HepG2 (cell line): ENCODE results near the gene VPS54. TPM values are rescaled to one million over a fixed set of nuclear protein-coding genes. Genes with fewer than 3 reads are reported as not detected.

ENCODE experiments used
- ARNT ChIP-seq: fragments of 450-650 bp; IDR thresholded peaks from 2 replicates; pipeline ENCODE4 v1.6.1; 2017
- ATAD3A ChIP-seq: sonication (generic); formaldehyde crosslinking; IDR thresholded peaks from 2 replicates; pipeline ENCODE4 v1.4.0; 2020; ENCODE audit warnings: missing genetic modification reagents
- EHMT2 ChIP-seq: fragments of 200-600 bp; sonication (generic); IDR thresholded peaks from 2 replicates; pipeline ENCODE4 v1.7.0; 2017; ENCODE audit warnings: antibody characterized with exemption, low read depth, low read length, borderline replicate concordance
- FIP1L1 ChIP-seq: fragments of 200-400 bp; formaldehyde crosslinking; IDR thresholded peaks from 2 replicates; pipeline ENCODE4 v1.6.1; 2018; ENCODE audit warnings: low read depth, mild to moderate bottlenecking, low read length, moderate library complexity, borderline replicate concordance; ENCODE audit not compliant: insufficient read depth
- FOXJ3 ChIP-seq: sonication (generic); formaldehyde crosslinking; IDR thresholded peaks from 2 replicates; pipeline ENCODE4 v1.4.0; 2020; ENCODE audit warnings: missing genetic modification reagents, mild to moderate bottlenecking, borderline replicate concordance
- GTF2F1 ChIP-seq: fragments of 150-350 bp; IDR thresholded peaks from 2 replicates; pipeline ENCODE4 v1.6.1; 2014; ENCODE audit warnings: low read length
- JUNB ChIP-seq: sonication (generic); formaldehyde crosslinking; IDR thresholded peaks from 2 replicates; pipeline ENCODE4 v1.8.0; 2022; ENCODE audit warnings: missing genetic modification reagents, mild to moderate bottlenecking, borderline replicate concordance
- MIXL1 ChIP-seq: IDR thresholded peaks from 2 replicates; pipeline ENCODE4 v1.6.1; 2016
- MXD3 ChIP-seq: IDR thresholded peaks from 2 replicates; pipeline ENCODE4 v1.6.1; 2016; ENCODE audit warnings: mild to moderate bottlenecking, missing biosample characterization, missing genetic modification reagents
- PHF21A ChIP-seq: sonication (generic); formaldehyde crosslinking; IDR thresholded peaks from 2 replicates; pipeline ENCODE4 v1.5.0; 2020; ENCODE audit warnings: mild to moderate bottlenecking, missing genetic modification reagents
- PRDM15 ChIP-seq: sonication (generic); formaldehyde crosslinking; IDR thresholded peaks from 2 replicates; pipeline ENCODE4 v1.4.0; 2020; ENCODE audit warnings: missing genetic modification reagents
- PRDM4 ChIP-seq: sonication (generic); formaldehyde crosslinking; IDR thresholded peaks from 2 replicates; pipeline ENCODE4 v1.9.0; 2021; ENCODE audit warnings: missing genetic modification reagents, borderline replicate concordance
- RFXAP ChIP-seq: sonication (generic); formaldehyde crosslinking; IDR thresholded peaks from 2 replicates; pipeline ENCODE4 v1.4.0; 2020; ENCODE audit warnings: missing genetic modification reagents, borderline replicate concordance
- TAF1 ChIP-seq: sonication (generic); formaldehyde crosslinking; IDR thresholded peaks from 2 replicates; pipeline ENCODE4 v1.4.0; 2020; ENCODE audit warnings: missing genetic modification reagents
- WIZ ChIP-seq: sonication (generic); formaldehyde crosslinking; IDR thresholded peaks from 2 replicates; pipeline ENCODE4 v1.5.1; 2020; ENCODE audit warnings: mild to moderate bottlenecking, missing genetic modification reagents
- ZBTB25 ChIP-seq: IDR thresholded peaks from 2 replicates; pipeline ENCODE4 v1.6.1; 2018; ENCODE audit warnings: missing genetic modification reagents
- ZBTB38 ChIP-seq: sonication (generic); formaldehyde crosslinking; IDR thresholded peaks from 2 replicates; pipeline ENCODE4 v1.5.1; 2020; ENCODE audit warnings: mild to moderate bottlenecking, missing genetic modification reagents
- ZEB1 ChIP-seq: IDR thresholded peaks from 2 replicates; pipeline ENCODE4 v1.6.1; 2012; ENCODE audit warnings: mild to moderate bottlenecking, low read depth, inconsistent platforms; ENCODE audit not compliant: insufficient replicate concordance
- ZNF24 ChIP-seq: fragments of 450-650 bp; IDR thresholded peaks from 2 replicates; pipeline ENCODE4 v1.6.1; 2017; ENCODE audit warnings: antibody characterized with exemption, mild to moderate bottlenecking
- ZNF451 ChIP-seq: sonication (generic); formaldehyde crosslinking; IDR thresholded peaks from 2 replicates; pipeline ENCODE4 v1.5.0; 2020; ENCODE audit warnings: mild to moderate bottlenecking, missing genetic modification reagents
- ZNF607 ChIP-seq: sonication (generic); formaldehyde crosslinking; IDR thresholded peaks from 2 replicates; pipeline ENCODE4 v1.5.1; 2020; ENCODE audit warnings: missing genetic modification reagents, mild to moderate bottlenecking, borderline replicate concordance
- ZNF775 ChIP-seq: sonication (generic); formaldehyde crosslinking; IDR thresholded peaks from 2 replicates; pipeline ENCODE4 v1.4.0; 2020; ENCODE audit warnings: missing genetic modification reagents, mild to moderate bottlenecking, moderate library complexity, borderline replicate concordance
- ZNF782 ChIP-seq: sonication (generic); formaldehyde crosslinking; IDR thresholded peaks from 2 replicates; pipeline ENCODE4 v1.4.0; 2020; ENCODE audit warnings: missing genetic modification reagents, mild to moderate bottlenecking, borderline replicate concordance
- ZSCAN29 ChIP-seq: sonication (generic); formaldehyde crosslinking; conservative IDR thresholded peaks from 2 replicates; pipeline ENCODE4 v1.4.0; 2020; ENCODE audit warnings: mild to moderate bottlenecking, missing genetic modification reagents
- polyA plus RNA-seq, 8 experiments: library from polyadenylated mRNA; depleted of rRNA in 3 of 8; stranded (reverse) in 7 of 8; unstranded in 1 of 8; fragments of >200 nt; fragmentation: Illumina TruSeq in 4 of 8; extraction: Trizol in 4 of 8; gene quantifications; 2 replicates each; pipeline versions ENCODE4 v1.2.1 to v1.2.3, GENCODE V29; 2011 to 2016; ENCODE audit warnings: low read depth in 4 of 8, missing spikeins in 1 of 8, mixed read lengths in 1 of 8; ENCODE audit not compliant: insufficient read depth in 1 of 8
- total RNA-seq, 5 experiments: library from RNA; depleted of rRNA; stranded (reverse); fragments of >200 nt; fragmentation: Illumina TruSeq; extraction: Trizol; gene quantifications; 2 replicates each; pipeline ENCODE4 v1.2.3, GENCODE V29; 2016; ENCODE audit warnings: low read depth in 1 of 5

Gene VPS54
- total and polyA plus RNA-seq, 2 of the 13 experiments (the other 11 are each of a cell fraction or from before 2014, with no cell fraction given), result 64.7 to 77.5 TPM

- TF ChIP-seq MXD3 (CRISPR knock-in tag), result no peak
- no peak for TF ChIP-seq PRDM15 (CRISPR knock-in tag)
- no peak for TF ChIP-seq ATAD3A
- TF ChIP-seq ZEB1, result no peak
- no peak for TF ChIP-seq ZNF607 (CRISPR knock-in tag)
- no peak for TF ChIP-seq ZNF24
- TF ChIP-seq ZBTB38 (CRISPR knock-in tag), result peak; percentile 62; the same call in 1 of the 2 replicates
- no peak for TF ChIP-seq PRDM4
- no peak; the same call in 1 of the 2 replicates for TF ChIP-seq ZNF782 (CRISPR knock-in tag)
- no peak for TF ChIP-seq TAF1 (CRISPR knock-in tag)
- TF ChIP-seq PHF21A (CRISPR knock-in tag), result no peak
- TF ChIP-seq WIZ (CRISPR knock-in tag), result no peak
- TF ChIP-seq FIP1L1, result no peak
- TF ChIP-seq EHMT2, result no peak
- TF ChIP-seq GTF2F1, result no peak
- TF ChIP-seq RFXAP (CRISPR knock-in tag), result no peak
- TF ChIP-seq ZSCAN29 (CRISPR knock-in tag), result no peak
- no peak for TF ChIP-seq MIXL1 (CRISPR knock-in tag)
- no peak for TF ChIP-seq ARNT
- TF ChIP-seq FOXJ3, result no peak
- no peak for TF ChIP-seq ZNF451 (CRISPR knock-in tag)
- no peak for TF ChIP-seq JUNB (CRISPR knock-in tag)
- TF ChIP-seq ZBTB25, result no peak
- TF ChIP-seq ZNF775, result no peak
Observed at GRCh38 chr2:64000630-64001381, 18.4 kb downstream of the VPS54 start (continued).
